MM.1S (cell line): ENCODE results near the gene SYT10.

Experiments
- EZH2 ChIP-seq: fragments of 300-600 bp; sonication (generic); optimal IDR thresholded peaks from 2 replicates; pipeline ENCODE3; 2017; ENCODE audit warnings: low read depth, mild to moderate bottlenecking, antibody characterized with exemption, low read length, mixed read lengths
- EZH2phosphoT487 ChIP-seq: fragments of 300-600 bp; sonication (generic); IDR thresholded peaks from 2 replicates; pipeline ENCODE4 v1.6.1; 2018; ENCODE audit warnings: antibody characterized with exemption, low read length
- TF ChIP-seq, protein P1 (sequence below): fragments of 300-600 bp; sonication (generic); IDR thresholded peaks from 2 replicates; pipeline ENCODE4 v1.5.1; 2016; ENCODE audit warnings: antibody characterized with exemption, low read length, mixed read lengths

DNA sequence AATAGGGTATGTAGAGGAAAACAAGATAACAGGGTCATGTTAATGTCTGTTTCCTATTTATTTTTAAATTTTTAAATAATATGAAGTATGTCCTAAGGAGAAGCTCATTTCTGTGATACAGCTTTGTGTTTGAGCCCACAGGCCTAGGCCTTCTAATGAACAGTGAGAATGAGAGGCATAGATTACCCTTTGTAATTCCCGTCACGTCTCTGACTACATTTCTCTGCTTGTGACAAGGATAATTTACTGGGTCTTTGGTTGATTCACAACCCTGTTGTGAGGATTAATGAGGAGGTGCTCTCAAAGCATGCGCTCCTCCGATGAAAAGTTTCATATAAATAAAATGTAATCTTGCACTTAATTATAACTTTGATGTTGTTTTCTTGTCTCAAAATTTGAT, 56.1 kb downstream of the SYT10 start:
- TF ChIP-seq, protein P1, sequence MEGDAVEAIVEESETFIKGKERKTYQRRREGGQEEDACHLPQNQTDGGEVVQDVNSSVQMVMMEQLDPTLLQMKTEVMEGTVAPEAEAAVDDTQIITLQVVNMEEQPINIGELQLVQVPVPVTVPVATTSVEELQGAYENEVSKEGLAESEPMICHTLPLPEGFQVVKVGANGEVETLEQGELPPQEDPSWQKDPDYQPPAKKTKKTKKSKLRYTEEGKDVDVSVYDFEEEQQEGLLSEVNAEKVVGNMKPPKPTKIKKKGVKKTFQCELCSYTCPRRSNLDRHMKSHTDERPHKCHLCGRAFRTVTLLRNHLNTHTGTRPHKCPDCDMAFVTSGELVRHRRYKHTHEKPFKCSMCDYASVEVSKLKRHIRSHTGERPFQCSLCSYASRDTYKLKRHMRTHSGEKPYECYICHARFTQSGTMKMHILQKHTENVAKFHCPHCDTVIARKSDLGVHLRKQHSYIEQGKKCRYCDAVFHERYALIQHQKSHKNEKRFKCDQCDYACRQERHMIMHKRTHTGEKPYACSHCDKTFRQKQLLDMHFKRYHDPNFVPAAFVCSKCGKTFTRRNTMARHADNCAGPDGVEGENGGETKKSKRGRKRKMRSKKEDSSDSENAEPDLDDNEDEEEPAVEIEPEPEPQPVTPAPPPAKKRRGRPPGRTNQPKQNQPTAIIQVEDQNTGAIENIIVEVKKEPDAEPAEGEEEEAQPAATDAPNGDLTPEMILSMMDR: no peak
- TF ChIP-seq EZH2 (no peak), EZH2phosphoT487 (no peak)
